GM18858 (cell line): ENCODE measurements around the gene FILIP1L.

Experiments used
- ATAC-seq: cut with Tn5 transposase; IDR thresholded peaks from one replicate; pipeline ENCODE4 v1.9.1; 2021; ENCODE audit not compliant: unreplicated experiment

The FILIP1L gene

GRCh38 chr3:99900248-99900647 lies 214.1 kb downstream of the FILIP1L start:
- no peak for ATAC-seq

GRCh38 chr3:99899603-99900002 lies 214.7 kb downstream of the FILIP1L start:
- no peak for ATAC-seq

GRCh38 chr3:99896482-99896881 lies 217.8 kb downstream of the FILIP1L start:
- no peak for ATAC-seq

GRCh38 chr3:99895703-99896441 lies 218.4 kb downstream of the FILIP1L start:
- ATAC-seq: no peak

GRCh38 chr3:99895131-99895696 lies 219.1 kb downstream of the FILIP1L start:
- ATAC-seq: no peak

- ATAC-seq: no peak
These were observed 222.0 kb downstream of the FILIP1L start for GRCh38 chr3:99892332-99892731.

GRCh38 chr3:99891610-99892285 lies 222.6 kb downstream of the FILIP1L start:
- ATAC-seq: no peak

- no peak for ATAC-seq
These were observed 228.4 kb downstream of the FILIP1L start for GRCh38 chr3:99885851-99886250.

- no peak for ATAC-seq
These were observed 229.2 kb downstream of the FILIP1L start for GRCh38 chr3:99885085-99885484.

- ATAC-seq: no peak
These were observed 229.8 kb downstream of the FILIP1L start for GRCh38 chr3:99884484-99884883.

GRCh38 chr3:99883693-99884092 lies 230.6 kb downstream of the FILIP1L start:
- ATAC-seq: no peak

GRCh38 chr3:99883138-99883461 lies 231.2 kb downstream of the FILIP1L start:
- ATAC-seq: no peak

- ATAC-seq: no peak
These were observed 231.7 kb downstream of the FILIP1L start for GRCh38 chr3:99882436-99883137.

- no peak for ATAC-seq
These were observed 233.2 kb downstream of the FILIP1L start for GRCh38 chr3:99881121-99881524.

GRCh38 chr3:99879275-99879674 lies 235.0 kb downstream of the FILIP1L start:
- ATAC-seq: no peak

GRCh38 chr3:99878005-99878404 lies 236.3 kb downstream of the FILIP1L start:
- ATAC-seq: peak; percentile 50

- no peak for ATAC-seq
These were observed 237.2 kb downstream of the FILIP1L start for GRCh38 chr3:99877031-99877579.

- peak; percentile 75 for ATAC-seq
These were observed 238.1 kb downstream of the FILIP1L start for GRCh38 chr3:99875929-99876841.

GRCh38 chr3:99875581-99875928 lies 238.7 kb downstream of the FILIP1L start:
- ATAC-seq: no peak

GRCh38 chr3:99874237-99875002 lies 239.9 kb downstream of the FILIP1L start:
- no peak for ATAC-seq
